ENCODE data around the gene ATG3. TPM values are rescaled to one million over a fixed set of nuclear protein-coding genes. Genes with fewer than 3 reads are reported as not detected.

The ATG3 gene
- total RNA-seq, 1 donor from 2014 or later = 41.0 TPM

Other genes with a start within 250 kb of the ATG3 start
- 1.4 TPM for gene CD200, start 228.8 kb downstream of the ATG3 start, total RNA-seq
- gene BTLA, start 62.5 kb downstream of the ATG3 start, total RNA-seq = 0.35 TPM
- 18.6 TPM for gene SLC35A5, start 83 bp upstream of the ATG3 start, total RNA-seq
- gene CCDC80, start 79.2 kb upstream of the ATG3 start, total RNA-seq = 122 TPM